GM15510 (cell line): ENCODE results near the gene MTMR11.

Source experiments
- POLR2A ChIP-seq: IDR thresholded peaks from 3 replicates; pipeline ENCODE4 v1.6.1; 2011; ENCODE audit warnings: borderline replicate concordance; ENCODE audit not compliant: insufficient read length; ENCODE audit errors: extremely low read depth

Gene MTMR11

DNA sequence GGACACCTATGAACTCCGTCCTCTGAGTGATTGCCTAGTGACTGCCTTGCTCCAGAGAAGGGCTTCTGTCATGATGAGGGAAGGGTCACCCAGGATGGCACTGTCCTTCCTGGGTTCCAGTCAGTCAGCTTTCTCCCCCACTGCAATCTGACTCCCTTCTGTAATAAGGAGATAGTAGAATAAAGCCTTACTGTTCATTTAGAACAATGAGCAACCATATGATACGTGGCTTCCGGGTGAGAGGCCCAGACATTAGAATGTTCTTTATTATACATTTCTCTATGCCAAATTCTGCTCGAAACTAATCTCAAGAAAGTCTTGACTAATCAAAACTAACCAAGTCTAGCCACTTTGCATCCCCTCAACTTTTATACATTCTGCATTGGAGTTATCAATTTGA lies 8.5 kb upstream of the MTMR11 start:
- no peak for TF ChIP-seq POLR2A

DNA sequence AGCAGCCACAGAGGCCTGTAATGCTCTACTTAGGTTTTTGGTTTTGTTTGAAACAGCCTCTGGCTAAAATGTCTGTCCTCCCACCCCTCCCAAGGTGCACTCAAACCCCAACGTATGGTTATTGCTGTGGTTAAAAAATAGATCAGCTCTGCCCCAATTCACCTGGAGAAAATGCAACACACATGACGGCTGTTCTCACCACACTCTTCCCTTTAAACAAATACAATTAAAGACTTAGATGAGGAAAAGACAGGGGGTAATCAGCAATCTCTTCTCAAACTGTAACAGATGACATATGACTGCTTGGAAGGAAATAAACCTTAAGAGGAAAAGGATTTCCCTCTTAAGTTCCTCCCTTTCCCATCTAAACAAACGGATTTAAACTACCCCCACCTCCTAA lies 6.2 kb upstream of the MTMR11 start:
- no peak for TF ChIP-seq POLR2A

GRCh38 chr1:149942207-149942606 lies 5.5 kb upstream of the MTMR11 start:
- TF ChIP-seq POLR2A = no peak

DNA sequence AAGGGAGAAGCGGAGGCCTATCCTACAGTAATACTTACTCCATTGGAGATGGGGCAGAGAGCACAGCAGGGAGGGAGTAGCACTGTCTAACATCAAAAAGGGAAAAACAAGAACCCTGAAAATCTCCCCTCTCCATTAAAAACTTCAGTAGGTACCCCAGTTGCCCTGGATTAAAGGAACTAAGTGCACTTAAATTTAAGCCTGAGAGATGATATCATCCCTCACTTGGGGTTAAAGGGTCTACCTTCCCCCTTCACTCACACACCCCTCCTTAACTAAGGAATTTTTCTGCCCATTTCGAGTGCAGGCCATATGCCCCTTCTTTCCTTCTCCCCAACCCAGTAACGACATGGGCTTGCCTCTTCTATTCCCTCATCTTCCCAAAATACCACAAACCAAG lies 3.7 kb upstream of the MTMR11 start:
- TF ChIP-seq POLR2A = no peak

DNA sequence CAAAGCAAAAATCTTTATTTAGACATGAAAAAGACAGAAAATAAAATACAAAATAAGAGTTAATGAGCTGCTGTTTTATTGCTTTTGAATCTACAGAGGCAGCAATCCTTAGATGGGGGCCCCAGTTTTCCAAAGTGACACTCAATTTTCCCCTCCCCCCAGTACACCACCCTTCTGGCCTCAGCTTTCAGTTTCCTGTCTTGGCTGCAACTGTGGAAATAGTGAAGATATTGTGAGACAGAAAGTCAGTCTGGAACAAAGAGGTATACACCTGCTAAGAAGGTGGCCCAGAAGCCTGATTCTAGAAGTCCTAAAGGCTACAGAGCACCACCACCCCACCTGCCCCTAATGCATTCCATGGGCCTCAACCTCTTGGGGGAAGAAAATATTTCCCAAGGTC lies 1.1 kb upstream of the MTMR11 start:
- no peak for TF ChIP-seq POLR2A

DNA sequence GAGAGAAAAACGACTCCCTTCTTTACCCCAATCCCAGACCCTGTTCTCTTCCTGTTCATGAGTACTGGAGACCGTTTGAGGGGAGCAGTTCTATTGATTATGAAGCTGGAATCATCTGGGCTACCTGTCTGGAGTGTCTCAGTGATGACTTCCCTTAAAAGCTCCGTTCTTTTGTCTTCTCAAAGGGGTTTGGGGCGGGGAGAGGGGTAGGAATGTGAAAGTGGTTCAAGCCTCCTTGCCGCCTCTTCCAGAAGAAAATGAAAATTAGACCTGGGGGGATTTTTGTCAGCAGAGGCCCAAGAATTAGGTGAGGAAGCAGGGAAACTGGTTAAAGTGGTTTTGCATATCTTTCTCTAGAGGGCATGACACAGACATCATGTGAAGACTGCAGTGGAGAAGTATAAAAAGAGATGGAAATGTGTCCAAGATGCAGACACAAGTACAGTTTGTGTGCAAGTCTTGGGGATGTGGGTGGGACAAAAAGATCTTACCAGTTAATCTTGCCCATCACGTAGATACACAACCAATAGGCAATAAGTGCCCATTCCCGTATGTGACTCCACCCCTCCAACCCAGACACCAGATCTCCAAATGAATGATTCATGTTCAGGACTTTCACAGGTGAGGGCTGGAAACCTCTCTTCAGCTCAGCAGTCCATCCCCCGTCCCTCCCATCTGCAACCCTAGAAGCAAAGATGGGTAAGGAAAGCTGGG lies 470 bp upstream of the MTMR11 start:
- no peak for TF ChIP-seq POLR2A

GRCh38 chr1:149934356-149934755 lies 2.3 kb downstream of the MTMR11 start:
- no peak for TF ChIP-seq POLR2A

- TF ChIP-seq POLR2A = no peak
Observed at GRCh38 chr1:149933208-149933607, 3.5 kb downstream of the MTMR11 start.

DNA sequence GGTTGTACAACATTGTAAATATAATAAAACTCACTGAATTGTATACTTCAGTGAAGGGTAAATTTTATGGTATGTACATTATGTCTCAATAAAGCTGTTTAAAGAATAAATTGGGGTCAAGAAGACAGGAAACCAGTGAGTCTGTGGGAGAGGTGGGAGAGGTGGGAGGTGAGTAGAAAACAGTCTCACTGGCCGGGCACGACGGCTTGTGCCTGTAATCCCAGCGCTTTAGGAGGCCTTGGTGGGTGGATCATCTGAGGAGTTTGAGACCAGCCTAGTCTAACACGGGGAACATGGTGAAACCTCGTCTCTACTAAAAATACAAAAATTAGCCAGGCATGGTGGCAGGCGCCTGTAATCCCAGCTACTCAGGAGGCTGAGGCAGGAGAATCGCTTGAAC lies 4.2 kb downstream of the MTMR11 start:
- TF ChIP-seq POLR2A = no peak

DNA sequence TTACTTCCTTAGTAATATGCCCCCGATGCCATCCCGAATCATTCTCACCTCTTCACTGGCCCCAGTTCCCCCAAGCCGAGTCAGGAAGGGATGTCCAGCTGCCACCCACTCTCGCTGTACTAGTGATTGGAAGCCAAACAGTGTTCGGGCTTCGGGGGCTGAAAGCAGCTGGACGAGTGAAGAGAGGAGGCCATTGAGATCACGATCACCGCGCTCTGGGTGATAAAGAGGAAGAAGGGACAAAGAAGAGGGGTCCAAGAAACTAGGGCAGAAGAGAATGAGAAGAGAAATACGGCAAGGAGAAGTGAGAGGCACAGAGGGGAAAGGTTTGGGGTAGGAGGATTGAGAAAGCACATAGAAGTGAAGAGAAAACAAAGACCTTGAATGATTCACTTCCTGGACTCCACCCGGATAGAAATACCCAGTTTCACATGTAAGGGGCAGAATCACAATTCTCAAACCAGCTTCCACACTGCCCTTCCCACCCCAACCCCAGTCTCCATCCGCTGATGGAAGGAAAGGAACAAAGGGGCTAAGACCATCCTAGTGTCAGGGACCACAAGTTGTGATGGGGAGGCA lies 5.4 kb downstream of the MTMR11 start:
- no peak for TF ChIP-seq POLR2A

GRCh38 chr1:149929856-149930255 lies 6.8 kb downstream of the MTMR11 start:
- TF ChIP-seq POLR2A = no peak

DNA sequence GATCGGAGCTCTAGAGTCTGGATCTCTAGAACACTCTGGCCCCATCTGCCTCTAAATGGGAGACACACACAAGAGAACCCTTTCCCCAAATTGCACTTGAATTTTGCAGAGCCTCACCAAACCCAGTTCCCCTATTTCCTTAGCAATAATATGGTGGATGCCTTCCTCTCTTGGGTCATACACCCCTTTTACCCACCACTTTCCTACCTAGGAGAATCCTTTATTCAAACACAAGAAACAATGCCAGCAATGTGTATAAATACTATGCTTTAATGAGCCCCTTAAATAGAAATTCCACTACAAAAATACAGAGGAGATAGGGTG lies 8.3 kb downstream of the MTMR11 start:
- TF ChIP-seq POLR2A = no peak

- TF ChIP-seq POLR2A = peak; percentile 92
Observed at GRCh38 chr1:149927563-149928400, 8.9 kb downstream of the MTMR11 start, which contains the start of gene SF3B4. Gene SF3B4 (minus strand): TSS chr1:149927803. CDS start chr1:149927759, 44 bp downstream.

- no peak for TF ChIP-seq POLR2A
Observed at GRCh38 chr1:149927056-149927562, 9.6 kb downstream of the MTMR11 start.

DNA sequence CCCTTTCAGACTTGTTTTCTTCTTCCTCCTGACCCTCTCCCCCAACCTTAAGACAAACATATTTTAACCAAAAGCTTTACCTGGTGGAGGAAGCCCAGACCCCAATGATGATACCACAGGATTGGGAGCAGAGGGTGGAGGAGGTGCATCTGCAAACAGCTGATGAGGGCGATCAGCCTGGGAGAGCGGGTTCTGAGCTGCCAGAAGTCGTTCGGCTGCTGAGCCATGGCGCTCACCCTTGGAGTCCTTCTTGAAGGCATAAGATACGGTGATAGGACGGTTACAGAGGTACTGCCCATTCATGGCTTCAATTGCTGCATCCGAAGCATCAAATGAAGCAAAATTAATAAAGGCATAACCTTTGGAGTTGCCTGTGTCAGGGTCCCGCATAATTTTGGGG lies 10.4 kb downstream of the MTMR11 start:
- TF ChIP-seq POLR2A = no peak

- TF ChIP-seq POLR2A = no peak
Observed at GRCh38 chr1:149925751-149926150, 10.9 kb downstream of the MTMR11 start.

- no peak for TF ChIP-seq POLR2A
Observed at GRCh38 chr1:149925345-149925744, 11.3 kb downstream of the MTMR11 start.

- TF ChIP-seq POLR2A = no peak
Observed at GRCh38 chr1:149923626-149924025, 13.1 kb downstream of the MTMR11 start.
